A549 treated with DMSO at 1 μM for 4 hours (cell line): ENCODE measurements around the gene UBE3D. TPM values are rescaled to one million over a fixed set of nuclear protein-coding genes. Genes with fewer than 3 reads are reported as not detected.

Experiments used
- total RNA-seq: library from RNA; stranded (reverse); fragments of 200-300 nt; extraction: Qiagen RNA extraction; gene quantifications from 5 replicates; pipeline ENCODE4 v1.2.3, GENCODE V29; 2022; ENCODE audit warnings: low read depth

UBE3D gene
- 3.4 to 4.9 TPM (median 4.2 TPM) in 5 replicates for total RNA-seq

GRCh38 chr6:83065511-83066192 lies at the start of gene UBE3D:
UBE3D (minus strand) TSS chr6:83065841; CDS start chr6:83065718, 123 bp downstream.

GRCh38 chr6:83067448-83068439 lies 2.1 kb upstream of the UBE3D start, which contains the start of gene DOP1A:
DOP1A (plus strand) TSS chr6:83067671; CDS start chr6:83096978, 29,307 bp downstream.

Other genes with a start within 250 kb of the UBE3D start
- 2.4 to 4.3 TPM (median 2.8 TPM) in 5 replicates for gene DOP1A, start 1.8 kb upstream of the UBE3D start, total RNA-seq
- gene PGM3, start 127.4 kb upstream of the UBE3D start, total RNA-seq: 25.2 to 33.9 TPM (median 29.0 TPM) in 5 replicates
- gene RWDD2A, start 127.5 kb upstream of the UBE3D start, total RNA-seq: 1.2 to 1.8 TPM (median 1.6 TPM) in 5 replicates